ENCODE data around the gene FOCAD. TPM values are rescaled to one million over a fixed set of nuclear protein-coding genes. Genes with fewer than 3 reads are reported as not detected.
A peak's percentile ranks its signal among the peaks of the same experiment; 100 is the strongest.
"Not testable (repeated sequence)": the region's sequence is repeated elsewhere in the genome, so short reads cannot be mapped to it uniquely, and the experiment has no call there.

The FOCAD gene
- total and polyA plus RNA-seq, 8 donors = 5.6 to 212 (median 12.2) TPM

GRCh38 chr9:20962536-20963225 is 278.6 kb downstream of the FOCAD start:
- TF ChIP-seq CTCF (IDR thresholded peaks at IDR 0.05) (no peak), EP300 (IDR thresholded peaks at IDR 0.05) (no peak), POLR2A (IDR thresholded peaks at IDR 0.05) (no peak), POLR2AphosphoS5 (IDR thresholded peaks at IDR 0.05) (no peak)
- peak in 1 of 2 donors; percentile 43 for DNase-seq

GRCh38 chr9:20972684-20973083 is 288.6 kb downstream of the FOCAD start:
- H3K36me3 ChIP-seq = peaks cover 5 to 16% (median 14%) of the 10 kb centered on the region in 4 donors
- H3K27ac ChIP-seq = no peak overlapping the region
- DNase-seq = no peak
- H3K27me3 ChIP-seq = no peaks in the 10 kb centered on the region
- 94 to 100% (median 98%) methylated on average over 1 of the region's 1 CpG for WGBS, 5 donors
- TF ChIP-seq CTCF (IDR thresholded peaks at IDR 0.05) (no peak), POLR2A (IDR thresholded peaks at IDR 0.05) (no peak), POLR2AphosphoS5 (IDR thresholded peaks at IDR 0.05) (no peak), EP300 (IDR thresholded peaks at IDR 0.05) (no peak)
- H3K9me3 ChIP-seq = no peaks in the 10 kb centered on the region
- H3K4me1 ChIP-seq = no peaks in the 10 kb centered on the region
- intact Hi-C loops (cut with DNase I; ENCODE audit: low total_unique reads) = no loop called here
- H3K4me3 ChIP-seq = no peak overlapping the region

More at GRCh38 chr9:20962536-20963225, 278.6 kb downstream of the FOCAD start:
- H3K9me3 ChIP-seq = no peaks in the 10 kb centered on the region
- H3K4me1 ChIP-seq = no peaks in the 10 kb centered on the region
- intact Hi-C loops (cut with DNase I; ENCODE audit: low total_unique reads) = no loop called here
- H3K36me3 ChIP-seq = peaks cover 0 to 7% (median 1%) of the 10 kb centered on the region in 4 donors
- no peak overlapping the region for H3K27ac ChIP-seq
- H3K27me3 ChIP-seq = no peaks in the 10 kb centered on the region
- no peak overlapping the region for H3K4me3 ChIP-seq
- WGBS, 5 donors = 74 to 84% (median 83%) methylated on average over 4 of the region's 4 CpGs

- H3K4me1 ChIP-seq; H3K27me3 ChIP-seq; H3K9me3 ChIP-seq; intact Hi-C loops (cut with DNase I; ENCODE audit: low total_unique reads); H3K4me3 ChIP-seq; DNase-seq: not testable (repeated sequence)
- Histone ChIP-seq H3K27ac (peak overlapping the region in 1 of 5 donors; percentile 20), H3K36me3 (peaks cover 5 to 17% (median 14%) of the 10 kb centered on the region in 4 donors)
- WGBS, 5 donors = 84 to 97% (median 87%) methylated on average over 2 of the region's 2 CpGs
Observed at GRCh38 chr9:20973246-20973947, 289.3 kb downstream of the FOCAD start.

- 75 to 83% (median 79%) methylated on average over 2 of the region's 2 CpGs for WGBS, 5 donors
- H3K9me3 ChIP-seq; H3K27me3 ChIP-seq; DNase-seq; H3K4me1 ChIP-seq; intact Hi-C loops (cut with DNase I; ENCODE audit: low total_unique reads); H3K4me3 ChIP-seq: not testable (repeated sequence)
- H3K27ac ChIP-seq = peak overlapping the region in 1 of 5 donors; percentile 20
- peaks cover 5 to 19% (median 15%) of the 10 kb centered on the region in 4 donors for H3K36me3 ChIP-seq
Observed at GRCh38 chr9:20974191-20974938, 290.3 kb downstream of the FOCAD start.

GRCh38 chr9:20978249-20978648 is 294.2 kb downstream of the FOCAD start:
- Histone ChIP-seq H3K4me1 (peaks cover 0 to 15% (median 9%) of the 10 kb centered on the region in 4 donors), H3K9me3 (no peaks in the 10 kb centered on the region), H3K27ac (no peak overlapping the region), H3K4me3 (no peak overlapping the region), H3K27me3 (no peaks in the 10 kb centered on the region), H3K36me3 (peaks cover 5 to 27% (median 15%) of the 10 kb centered on the region in 4 donors)
- intact Hi-C loops (cut with DNase I; ENCODE audit: low total_unique reads) = no loop called here
- TF ChIP-seq POLR2A (IDR thresholded peaks at IDR 0.05) = no peak
- TF ChIP-seq CTCF (IDR thresholded peaks at IDR 0.05) = no peak
- no peak for TF ChIP-seq POLR2AphosphoS5 (IDR thresholded peaks at IDR 0.05)
- no peak for TF ChIP-seq EP300 (IDR thresholded peaks at IDR 0.05)
- no peak for DNase-seq
- 89 to 98% (median 92%) methylated on average over 2 of the region's 2 CpGs for WGBS, 5 donors

Measured in stomach (tissue), 9 donors.